Brain microvascular endothelial cell (primary cell): ENCODE data around the gene NCMAP.

Experiments used
- DNase-seq: peaks from one replicate; pipeline ENCODE4 v3.0.0-alpha.2; 2020
- H3K27ac ChIP-seq: fragments of 250-450 bp; sonication (Bioruptor Pico); 2 replicates; pipeline ENCODE4 v1.5.1; 2020; ENCODE audit warnings: mild to moderate bottlenecking, moderate library complexity
- H3K27me3 ChIP-seq: fragments of 250-450 bp; sonication (Bioruptor Pico); replicated peaks from 2 replicates; pipeline ENCODE4 v1.5.1; 2020; ENCODE audit warnings: mild to moderate bottlenecking
- H3K36me3 ChIP-seq: fragments of 250-450 bp; sonication (Bioruptor Pico); replicated peaks from 2 replicates; pipeline ENCODE4 v1.5.1; 2020; ENCODE audit warnings: mild to moderate bottlenecking
- H3K4me3 ChIP-seq: 2 replicates; pipeline ENCODE4 v1.5.1; 2011; ENCODE audit warnings: low read depth, mild to moderate bottlenecking, control low read depth, low read length, moderate library complexity
- CTCF ChIP-seq: IDR thresholded peaks from 2 replicates; pipeline ENCODE4 v1.5.1; 2011; ENCODE audit warnings: low read depth, mild to moderate bottlenecking, moderate library complexity, low read length, control low read depth, inconsistent platforms; ENCODE audit errors: missing control alignments
- in situ Hi-C: cut with HindIII; loops from 2 replicates; pipeline ENCODE4 v1.10.0; 2017; ENCODE audit warnings: low sequenced_read_pairs, low pct_ligation_motif_present

NCMAP gene

GRCh38 chr1:24554714-24555113, 1.2 kb upstream of the NCMAP start:
- TF ChIP-seq CTCF = no peak
- H3K36me3 ChIP-seq = no peaks in the 10 kb centered on the region
- peaks cover 11% of the 10 kb centered on the region for H3K27me3 ChIP-seq
- no peak overlapping the region for H3K27ac ChIP-seq
- H3K4me3 ChIP-seq = no peak overlapping the region
- in situ Hi-C loops = no loop called here
- DNase-seq = no peak

- TF ChIP-seq CTCF = no peak
- Histone ChIP-seq H3K27me3 (peaks cover 9% of the 10 kb centered on the region), H3K36me3 (no peaks in the 10 kb centered on the region), H3K4me3 (no peak overlapping the region), H3K27ac (no peak overlapping the region)
- in situ Hi-C loops = no loop called here
- DNase-seq = no peak
Observed at GRCh38 chr1:24556414-24556795, 518 bp downstream of the NCMAP start.

- Histone ChIP-seq H3K27ac (no peak overlapping the region), H3K36me3 (no peaks in the 10 kb centered on the region), H3K27me3 (peaks cover 8% of the 10 kb centered on the region), H3K4me3 (no peak overlapping the region)
- in situ Hi-C loops = no loop called here
- DNase-seq = no peak
- TF ChIP-seq CTCF = no peak
Observed at GRCh38 chr1:24557220-24557619, 1.3 kb downstream of the NCMAP start.

- in situ Hi-C loops = no loop called here
- H3K4me3 ChIP-seq = no peak overlapping the region
- DNase-seq = no peak
Observed at GRCh38 chr1:24557711-24558131, 1.8 kb downstream of the NCMAP start.

GRCh38 chr1:24558455-24558854, 2.6 kb downstream of the NCMAP start:
- Histone ChIP-seq H3K36me3 (no peaks in the 10 kb centered on the region), H3K4me3 (no peak overlapping the region), H3K27ac (no peak overlapping the region), H3K27me3 (peaks cover 8% of the 10 kb centered on the region)
- no peak for DNase-seq
- TF ChIP-seq CTCF = no peak
- in situ Hi-C loops = no loop called here

More at GRCh38 chr1:24557711-24558131, 1.8 kb downstream of the NCMAP start:
- Histone ChIP-seq H3K27ac (no peak overlapping the region), H3K27me3 (peaks cover 8% of the 10 kb centered on the region), H3K36me3 (no peaks in the 10 kb centered on the region)
- TF ChIP-seq CTCF = no peak
